Fibroblast of skin of left biceps (primary cell): ENCODE measurements around the gene TMEM185B.

Experiments
- DNase-seq, 2 experiments: peaks; one replicate each; pipeline ENCODE4 v3.0.0-alpha.2; 2013; ENCODE audit warnings: low read depth in 2 of 2

Gene TMEM185B

GRCh38 chr2:120231974-120232635, 8.9 kb upstream of the TMEM185B start:
- DNase-seq: no peak

- no peak for DNase-seq
Observed at GRCh38 chr2:120231564-120231973, 8.4 kb upstream of the TMEM185B start.

GRCh38 chr2:120230515-120231471, 7.6 kb upstream of the TMEM185B start:
- DNase-seq: no peak

GRCh38 chr2:120229341-120229740, 6.1 kb upstream of the TMEM185B start:
- no peak for DNase-seq

GRCh38 chr2:120228503-120228902, 5.3 kb upstream of the TMEM185B start:
- DNase-seq: no peak

- DNase-seq: no peak
Observed at GRCh38 chr2:120227111-120227991, 4.2 kb upstream of the TMEM185B start.

GRCh38 chr2:120226316-120226715, 3.1 kb upstream of the TMEM185B start:
- DNase-seq: no peak

- no peak for DNase-seq
Observed at GRCh38 chr2:120225549-120226065, 2.4 kb upstream of the TMEM185B start.

GRCh38 chr2:120224735-120225548, 1.7 kb upstream of the TMEM185B start:
- DNase-seq: no peak

- no peak for DNase-seq
Observed at GRCh38 chr2:120224256-120224655, 1.1 kb upstream of the TMEM185B start.

GRCh38 chr2:120222186-120223033, 790 bp downstream of the TMEM185B start:
- DNase-seq: no peak

GRCh38 chr2:120221616-120222015, 1.6 kb downstream of the TMEM185B start:
- no peak for DNase-seq

- DNase-seq: no peak
Observed at GRCh38 chr2:120220756-120221155, 2.4 kb downstream of the TMEM185B start.

- no peak for DNase-seq
Observed at GRCh38 chr2:120219766-120220165, 3.4 kb downstream of the TMEM185B start.

- no peak for DNase-seq
Observed at GRCh38 chr2:120219291-120219690, 3.9 kb downstream of the TMEM185B start.

- no peak for DNase-seq
Observed at GRCh38 chr2:120218181-120218580, 5.0 kb downstream of the TMEM185B start.

- no peak for DNase-seq
Observed at GRCh38 chr2:120210270-120210693, 12.9 kb downstream of the TMEM185B start.

- DNase-seq: no peak
Observed at GRCh38 chr2:120209427-120210269, 13.6 kb downstream of the TMEM185B start.
